GM06990 (cell line): ENCODE measurements around the gene RGR.

ENCODE experiments used
- DNase-seq: peaks from one replicate; pipeline ENCODE4 v3.0.0-alpha.2; 2011; ENCODE audit not compliant: insufficient read length; ENCODE audit errors: extremely low read depth
- H3K27me3 ChIP-seq: replicated peaks from 2 replicates; pipeline ENCODE4 v1.6.0; 2011; ENCODE audit warnings: low read length; ENCODE audit not compliant: control insufficient read depth, insufficient read depth
- H3K36me3 ChIP-seq: 2 replicates; pipeline ENCODE4 v1.5.1; 2011; ENCODE audit warnings: low read length; ENCODE audit not compliant: control insufficient read depth, insufficient read depth
- H3K4me3 ChIP-seq: replicated peaks from 2 replicates; pipeline ENCODE4 v1.5.1; 2011; ENCODE audit warnings: low read depth, mild to moderate bottlenecking, control low read depth, low read length
- TF ChIP-seq, protein P1 (sequence below): IDR thresholded peaks from 2 replicates; pipeline ENCODE4 v1.5.1; 2011; ENCODE audit warnings: low read length, control low read depth, mild to moderate bottlenecking, inconsistent platforms; ENCODE audit not compliant: insufficient read depth, poor library complexity, severe bottlenecking

The RGR gene, protein sequence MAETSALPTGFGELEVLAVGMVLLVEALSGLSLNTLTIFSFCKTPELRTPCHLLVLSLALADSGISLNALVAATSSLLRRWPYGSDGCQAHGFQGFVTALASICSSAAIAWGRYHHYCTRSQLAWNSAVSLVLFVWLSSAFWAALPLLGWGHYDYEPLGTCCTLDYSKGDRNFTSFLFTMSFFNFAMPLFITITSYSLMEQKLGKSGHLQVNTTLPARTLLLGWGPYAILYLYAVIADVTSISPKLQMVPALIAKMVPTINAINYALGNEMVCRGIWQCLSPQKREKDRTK

DNA sequence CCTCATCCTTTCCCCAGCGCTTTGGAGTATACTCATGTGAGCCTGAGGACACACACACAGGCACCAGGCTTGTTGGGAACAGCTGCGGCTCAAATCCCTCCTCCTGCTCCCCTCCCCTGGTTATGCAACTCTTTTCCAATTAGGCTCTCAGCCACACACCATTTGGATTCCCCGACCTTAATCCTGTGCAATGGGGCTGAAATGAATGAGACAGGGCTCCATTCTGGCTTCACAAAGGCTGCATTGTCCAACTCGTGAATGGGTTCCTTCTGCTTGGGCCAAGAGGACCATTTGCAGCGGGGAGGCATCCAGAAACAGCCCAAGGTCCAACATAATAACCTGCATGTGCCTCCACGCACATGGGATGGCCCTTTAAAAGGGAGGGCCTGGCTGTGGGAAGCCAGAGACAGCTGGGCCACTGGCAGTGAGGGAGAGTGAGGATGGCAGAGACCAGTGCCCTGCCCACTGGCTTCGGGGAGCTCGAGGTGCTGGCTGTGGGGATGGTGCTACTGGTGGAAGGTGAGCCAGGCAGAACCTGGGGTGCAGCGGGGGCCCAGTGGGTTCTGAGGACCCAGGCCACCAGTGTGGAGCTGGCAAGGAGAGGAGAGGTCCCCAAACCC lies at the start of gene RGR:
RGR (plus strand) TSS at position 403 of the 620 bp plus-strand sequence; CDS start at position 441, 38 bp downstream.
- Histone ChIP-seq H3K36me3 (no peaks in the 10 kb centered on the region), H3K4me3 (no peak within 1 kb of the TSS), H3K27me3 (no peaks in the 10 kb centered on the region; the same call in 1 of the 2 replicates)
- TF ChIP-seq, protein P1, sequence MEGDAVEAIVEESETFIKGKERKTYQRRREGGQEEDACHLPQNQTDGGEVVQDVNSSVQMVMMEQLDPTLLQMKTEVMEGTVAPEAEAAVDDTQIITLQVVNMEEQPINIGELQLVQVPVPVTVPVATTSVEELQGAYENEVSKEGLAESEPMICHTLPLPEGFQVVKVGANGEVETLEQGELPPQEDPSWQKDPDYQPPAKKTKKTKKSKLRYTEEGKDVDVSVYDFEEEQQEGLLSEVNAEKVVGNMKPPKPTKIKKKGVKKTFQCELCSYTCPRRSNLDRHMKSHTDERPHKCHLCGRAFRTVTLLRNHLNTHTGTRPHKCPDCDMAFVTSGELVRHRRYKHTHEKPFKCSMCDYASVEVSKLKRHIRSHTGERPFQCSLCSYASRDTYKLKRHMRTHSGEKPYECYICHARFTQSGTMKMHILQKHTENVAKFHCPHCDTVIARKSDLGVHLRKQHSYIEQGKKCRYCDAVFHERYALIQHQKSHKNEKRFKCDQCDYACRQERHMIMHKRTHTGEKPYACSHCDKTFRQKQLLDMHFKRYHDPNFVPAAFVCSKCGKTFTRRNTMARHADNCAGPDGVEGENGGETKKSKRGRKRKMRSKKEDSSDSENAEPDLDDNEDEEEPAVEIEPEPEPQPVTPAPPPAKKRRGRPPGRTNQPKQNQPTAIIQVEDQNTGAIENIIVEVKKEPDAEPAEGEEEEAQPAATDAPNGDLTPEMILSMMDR, result no peak
- DNase-seq, result no peak

DNA sequence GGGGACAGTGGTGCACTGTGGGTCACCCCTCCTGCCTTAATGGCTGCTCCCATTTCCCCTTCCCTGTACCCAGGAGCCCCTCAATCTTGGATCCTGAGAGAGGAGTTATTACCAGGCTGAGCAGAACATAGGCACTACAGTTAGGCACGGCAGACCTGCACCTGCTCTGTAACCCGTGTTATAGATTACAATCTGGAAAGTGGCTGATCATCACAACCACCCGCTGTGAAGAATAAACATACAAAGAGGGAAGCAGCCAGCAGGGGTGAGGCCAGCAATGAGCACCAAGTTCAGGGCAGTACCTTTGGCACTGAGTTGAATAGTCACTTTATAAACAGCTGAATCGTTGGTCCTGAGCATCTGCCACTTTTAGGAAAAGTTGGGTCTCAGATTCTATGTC lies 48.8 kb upstream of the RGR start:
- TF ChIP-seq, protein P1, result no peak
- Histone ChIP-seq H3K36me3 (no peaks in the 10 kb centered on the region), H3K27me3 (peaks cover 16% of the 10 kb centered on the region), H3K4me3 (no peak overlapping the region)
- no peak for DNase-seq

DNA sequence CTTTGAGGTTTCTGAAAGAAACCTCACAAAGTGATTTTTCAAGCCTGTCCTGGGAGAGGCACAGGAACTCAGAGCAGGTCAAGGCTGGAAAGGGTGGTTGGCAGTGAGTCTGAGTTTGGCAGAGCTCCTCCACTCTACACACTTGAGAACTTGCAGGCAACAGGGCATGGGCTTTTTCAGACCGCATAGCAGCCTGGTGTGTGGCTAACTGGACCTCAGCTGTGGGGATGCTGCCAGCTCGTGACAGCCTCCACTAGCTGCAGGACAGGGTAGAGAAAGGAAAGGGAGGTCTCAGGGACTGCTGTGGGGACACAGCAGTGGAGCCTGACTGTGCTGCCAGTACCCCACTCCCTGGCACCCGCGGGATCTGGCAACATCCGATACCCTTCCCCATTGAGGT lies 47.9 kb upstream of the RGR start:
- TF ChIP-seq, protein P1, result no peak
- Histone ChIP-seq H3K4me3 (no peak overlapping the region), H3K36me3 (no peaks in the 10 kb centered on the region), H3K27me3 (peaks cover 16% of the 10 kb centered on the region)
- no peak for DNase-seq

DNA sequence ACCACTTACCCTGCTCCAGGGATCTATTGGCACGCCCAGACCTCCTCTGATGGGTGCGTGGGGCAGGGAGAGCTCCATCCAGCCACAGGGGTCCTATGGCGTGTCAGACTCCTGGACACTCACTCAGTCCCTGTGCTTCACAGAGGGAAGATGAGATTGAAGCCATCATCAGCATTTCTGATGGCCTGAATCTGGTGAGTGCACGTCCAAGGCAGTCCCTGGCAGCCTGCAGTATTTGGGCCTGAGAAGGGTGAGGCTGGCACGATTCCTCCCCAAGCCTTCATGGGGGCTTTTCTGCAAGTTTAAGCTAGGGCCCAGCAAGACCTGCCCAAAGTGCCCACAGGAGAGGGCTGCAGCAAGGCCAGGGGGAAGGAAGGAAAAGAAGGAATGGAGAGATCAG lies 47.2 kb upstream of the RGR start:
- no peaks in the 10 kb centered on the region for H3K36me3 ChIP-seq
- no peak for DNase-seq
- TF ChIP-seq, protein P1, result no peak
- H3K27me3 ChIP-seq, result peaks cover 16% of the 10 kb centered on the region
- H3K4me3 ChIP-seq, result no peak overlapping the region

DNA sequence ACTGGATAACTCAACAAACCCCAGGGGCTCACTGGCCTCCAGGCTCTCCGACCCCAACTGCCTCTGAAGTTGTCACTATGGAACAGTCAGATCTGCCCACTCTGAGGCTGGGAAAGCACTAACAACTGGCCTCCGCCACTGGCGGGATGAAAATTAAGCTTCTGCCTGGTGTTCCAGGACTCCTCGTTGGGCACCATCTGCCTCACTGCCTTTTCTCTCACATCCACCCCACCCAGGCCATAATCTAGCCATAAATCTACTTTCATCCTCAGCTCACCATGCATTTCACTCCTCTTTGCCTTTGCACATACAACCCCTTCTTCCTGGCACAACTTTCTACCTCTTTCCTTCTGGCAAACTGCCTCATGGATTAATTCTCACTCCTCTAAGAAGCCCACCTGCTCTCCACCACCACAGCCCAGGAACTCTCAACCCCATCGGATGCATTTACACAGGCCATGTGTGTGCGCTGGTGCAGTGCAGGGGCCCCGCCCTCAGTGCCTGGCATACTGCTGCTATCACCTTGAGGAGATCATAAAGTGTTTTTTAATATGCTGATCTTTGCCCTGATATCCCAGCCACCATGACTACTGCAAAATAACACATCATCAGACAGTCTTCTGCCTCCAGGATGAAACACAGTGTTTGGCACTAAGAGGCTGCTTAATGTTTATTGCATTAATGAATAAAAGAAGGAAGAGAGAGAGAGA lies 46.5 kb upstream of the RGR start:
- no peaks in the 10 kb centered on the region for H3K36me3 ChIP-seq
- peaks cover 16% of the 10 kb centered on the region for H3K27me3 ChIP-seq
- H3K4me3 ChIP-seq, result no peak overlapping the region
- TF ChIP-seq, protein P1, result no peak
- DNase-seq, result no peak
